Measurements from ENCODE around the gene ZNF451.

GRCh38 chr6:57209030-57209429, 119.0 kb downstream of the ZNF451 start:
- no peak for TF ChIP-seq CTCF (conservative IDR thresholded peaks at IDR 0.05; ENCODE audit: low read depth, low read length)
- no peak for TF ChIP-seq EZH2phosphoT487 (IDR thresholded peaks at IDR 0.05; ENCODE audit: borderline replicate concordance, low read length)
